Right atrium auricular region (tissue), 2 donors: Measurements from ENCODE around the gene NUP210L. TPM values are rescaled to one million over a fixed set of nuclear protein-coding genes. Genes with fewer than 3 reads are reported as not detected.
"Not testable (repeated sequence)": the region's sequence is repeated elsewhere in the genome, so short reads cannot be mapped to it uniquely, and the experiment has no call there.

Source experiments
- DNase-seq: peaks from one replicate; pipeline ENCODE4 v3.0.0-alpha.2; 2019; ENCODE audit warnings: low spot score
- H3K27ac ChIP-seq, 2 donors: fragments of 200-600 bp; sonication (generic); 1 replicate in 1 of 2; 2 replicates in 1 of 2; pipeline ENCODE4 v1.5.1; 2016 to 2019
- H3K27me3 ChIP-seq, 2 donors: fragments of 200-600 bp; sonication (generic); one replicate each; pipeline versions ENCODE4 v1.5.1 to v1.6.0; 2017 to 2019
- H3K36me3 ChIP-seq: fragments of 200-600 bp; sonication (generic); one replicate; pipeline ENCODE4 v1.5.1; 2016
- H3K4me1 ChIP-seq, 2 donors: fragments of 200-600 bp; sonication (generic); one replicate each; pipeline versions ENCODE4 v1.5.1 to v1.6.0; 2017 to 2019
- H3K4me3 ChIP-seq, 2 donors: fragments of 200-600 bp; sonication (generic); 1 replicate in 1 of 2; 2 replicates in 1 of 2; pipeline ENCODE4 v1.5.1; 2017 to 2019; ENCODE audit warnings: mild to moderate bottlenecking in 1 of 2, moderate library complexity in 1 of 2
- H3K9me3 ChIP-seq, 2 donors: fragments of 200-600 bp; sonication (generic); one replicate each; pipeline ENCODE4 v1.5.1; 2019
- total RNA-seq, 2 donors: library from RNA; depleted of rRNA; stranded (reverse); fragments of >200 nt; gene quantifications; one replicate each; pipeline ENCODE4 v1.1.0, GENCODE V29; 2016
- TF ChIP-seq, protein P1 (sequence below), 2 donors: fragments of 200-600 bp; sonication (generic); IDR thresholded peaks; one replicate each; pipeline ENCODE4 v1.5.1; 2019; ENCODE audit warnings: antibody characterized with exemption in 2 of 2

Gene NUP210L
- total RNA-seq, 2 donors from 2014 or later = 0.28 TPM; not detected in 1

DNA sequence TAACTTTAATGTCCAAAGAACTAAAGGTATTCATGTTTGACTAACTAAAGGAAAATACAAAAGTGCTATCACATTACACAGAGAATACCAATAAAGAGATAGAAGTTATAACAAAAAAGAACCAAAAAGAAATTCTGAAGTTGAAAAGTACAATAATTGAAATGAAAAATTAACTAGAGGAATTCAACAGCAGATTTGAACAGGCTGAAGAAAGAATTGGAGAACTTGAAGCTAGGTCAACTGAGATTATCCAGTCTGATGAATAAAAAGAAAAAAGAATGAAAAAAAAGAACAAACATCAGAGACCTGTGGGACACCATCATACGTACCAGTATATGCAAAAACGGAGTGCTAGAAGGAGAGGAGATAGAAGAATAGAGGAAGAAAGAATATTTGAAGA, 78.5 kb downstream of the NUP210L start:
- H3K4me1 ChIP-seq = no peaks in the 10 kb centered on the region
- DNase-seq = no peak
- no peaks in the 10 kb centered on the region for H3K36me3 ChIP-seq
- peaks cover 0 to 10% of the 10 kb centered on the region in 2 donors for H3K9me3 ChIP-seq
- no peaks in the 10 kb centered on the region for H3K27me3 ChIP-seq
- TF ChIP-seq, protein P1, sequence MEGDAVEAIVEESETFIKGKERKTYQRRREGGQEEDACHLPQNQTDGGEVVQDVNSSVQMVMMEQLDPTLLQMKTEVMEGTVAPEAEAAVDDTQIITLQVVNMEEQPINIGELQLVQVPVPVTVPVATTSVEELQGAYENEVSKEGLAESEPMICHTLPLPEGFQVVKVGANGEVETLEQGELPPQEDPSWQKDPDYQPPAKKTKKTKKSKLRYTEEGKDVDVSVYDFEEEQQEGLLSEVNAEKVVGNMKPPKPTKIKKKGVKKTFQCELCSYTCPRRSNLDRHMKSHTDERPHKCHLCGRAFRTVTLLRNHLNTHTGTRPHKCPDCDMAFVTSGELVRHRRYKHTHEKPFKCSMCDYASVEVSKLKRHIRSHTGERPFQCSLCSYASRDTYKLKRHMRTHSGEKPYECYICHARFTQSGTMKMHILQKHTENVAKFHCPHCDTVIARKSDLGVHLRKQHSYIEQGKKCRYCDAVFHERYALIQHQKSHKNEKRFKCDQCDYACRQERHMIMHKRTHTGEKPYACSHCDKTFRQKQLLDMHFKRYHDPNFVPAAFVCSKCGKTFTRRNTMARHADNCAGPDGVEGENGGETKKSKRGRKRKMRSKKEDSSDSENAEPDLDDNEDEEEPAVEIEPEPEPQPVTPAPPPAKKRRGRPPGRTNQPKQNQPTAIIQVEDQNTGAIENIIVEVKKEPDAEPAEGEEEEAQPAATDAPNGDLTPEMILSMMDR (IDR thresholded peaks at IDR 0.05) = no peak
- no peak overlapping the region for H3K4me3 ChIP-seq
- no peak overlapping the region for H3K27ac ChIP-seq

DNA sequence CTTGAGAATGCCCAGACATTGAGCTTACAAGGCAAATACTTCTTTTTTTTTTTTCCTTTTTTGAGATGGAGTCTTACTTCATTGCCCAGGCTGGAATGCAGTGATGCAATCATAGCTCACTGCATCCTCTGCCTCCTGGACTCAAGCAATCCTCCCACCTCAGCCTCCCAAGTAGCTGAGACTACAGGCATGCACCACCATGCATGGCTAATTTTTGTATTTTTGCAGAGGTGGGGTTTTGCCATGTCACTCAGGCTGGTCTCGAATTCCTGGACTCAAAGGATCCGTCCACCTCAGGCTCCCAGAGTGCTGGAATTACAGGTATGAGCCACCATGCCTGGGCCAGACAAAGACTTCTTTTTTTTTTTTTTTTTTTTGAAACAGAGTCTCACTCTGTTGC, 79.1 kb downstream of the NUP210L start:
- H3K9me3 ChIP-seq = peaks cover 0 to 10% of the 10 kb centered on the region in 2 donors
- DNase-seq = no peak
- no peaks in the 10 kb centered on the region for H3K4me1 ChIP-seq
- no peaks in the 10 kb centered on the region for H3K27me3 ChIP-seq
- H3K27ac ChIP-seq = no peak overlapping the region
- no peaks in the 10 kb centered on the region for H3K36me3 ChIP-seq
- TF ChIP-seq, protein P1 (IDR thresholded peaks at IDR 0.05) = no peak
- no peak overlapping the region for H3K4me3 ChIP-seq

DNA sequence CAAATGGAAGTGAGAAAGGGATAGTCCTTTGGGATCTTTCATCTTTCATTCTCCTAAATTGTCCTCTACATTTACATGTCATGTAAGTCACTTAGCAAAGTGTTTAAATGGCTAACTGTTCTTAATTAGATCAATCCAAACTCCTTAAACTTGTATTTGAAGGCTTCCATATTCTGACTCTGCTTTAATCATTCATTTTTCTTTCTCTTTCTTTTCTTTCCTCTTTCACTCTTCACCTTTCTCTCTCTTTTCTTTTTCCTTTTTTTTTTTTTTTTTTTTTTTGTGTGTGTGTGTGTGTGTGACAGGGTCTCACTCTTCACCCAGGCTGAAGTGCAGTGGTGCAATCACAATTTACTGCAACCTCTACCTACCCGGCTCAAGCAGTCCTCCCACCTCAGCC, 92.6 kb downstream of the NUP210L start:
- no peaks in the 10 kb centered on the region for H3K36me3 ChIP-seq
- no peaks in the 10 kb centered on the region for H3K4me1 ChIP-seq
- H3K27me3 ChIP-seq = no peaks in the 10 kb centered on the region
- no peak for DNase-seq
- H3K9me3 ChIP-seq = no peaks in the 10 kb centered on the region
- H3K4me3 ChIP-seq = no peak overlapping the region
- H3K27ac ChIP-seq = no peak overlapping the region
- TF ChIP-seq, protein P1 (IDR thresholded peaks at IDR 0.05) = no peak

DNA sequence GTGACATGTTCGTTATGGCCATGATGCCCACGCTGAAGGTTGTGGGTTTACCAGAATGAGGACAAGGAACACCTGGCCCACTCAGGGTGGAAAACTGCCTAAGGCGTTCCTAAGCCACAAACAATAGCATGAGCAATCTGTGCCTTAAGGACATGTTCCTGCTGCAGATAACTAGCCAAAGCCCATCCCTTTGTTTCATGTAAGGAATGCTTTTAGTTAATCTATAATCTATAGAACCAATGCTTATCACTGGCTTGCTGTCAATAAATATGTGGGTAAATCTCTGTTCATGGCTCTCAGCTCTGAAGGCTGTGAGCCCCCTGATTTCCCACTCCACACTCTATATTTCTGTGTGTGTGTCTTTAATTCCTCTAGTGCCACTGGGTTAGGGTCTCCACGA, 107.4 kb downstream of the NUP210L start:
- H3K36me3 ChIP-seq, H3K4me1 ChIP-seq, H3K27ac ChIP-seq, H3K4me3 ChIP-seq, H3K27me3 ChIP-seq, H3K9me3 ChIP-seq, DNase-seq: not testable (repeated sequence)

DNA sequence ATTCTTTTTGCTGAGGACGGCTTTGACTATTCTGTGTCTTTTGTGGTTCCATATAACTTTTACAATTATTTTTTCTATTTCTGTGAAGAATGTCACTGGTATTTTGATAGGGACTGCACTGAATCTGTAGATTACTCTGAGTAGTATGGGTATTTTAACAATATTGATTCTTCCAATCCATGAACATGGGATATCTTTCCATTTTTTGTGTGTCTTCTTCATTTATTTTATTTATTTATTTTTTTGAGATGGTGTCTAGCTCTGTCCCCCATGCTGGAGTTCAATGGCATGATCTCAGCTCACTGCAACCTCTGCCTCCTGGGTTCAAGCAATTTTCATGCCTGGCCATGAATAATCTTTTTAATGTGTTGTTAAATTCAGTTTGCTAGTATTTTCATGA, 121.2 kb downstream of the NUP210L start:
- H3K27me3 ChIP-seq, H3K36me3 ChIP-seq, H3K4me1 ChIP-seq, H3K27ac ChIP-seq, H3K4me3 ChIP-seq, DNase-seq: not testable (repeated sequence)
- H3K9me3 ChIP-seq = peaks cover 0 to 16% of the 10 kb centered on the region in 2 donors

DNA sequence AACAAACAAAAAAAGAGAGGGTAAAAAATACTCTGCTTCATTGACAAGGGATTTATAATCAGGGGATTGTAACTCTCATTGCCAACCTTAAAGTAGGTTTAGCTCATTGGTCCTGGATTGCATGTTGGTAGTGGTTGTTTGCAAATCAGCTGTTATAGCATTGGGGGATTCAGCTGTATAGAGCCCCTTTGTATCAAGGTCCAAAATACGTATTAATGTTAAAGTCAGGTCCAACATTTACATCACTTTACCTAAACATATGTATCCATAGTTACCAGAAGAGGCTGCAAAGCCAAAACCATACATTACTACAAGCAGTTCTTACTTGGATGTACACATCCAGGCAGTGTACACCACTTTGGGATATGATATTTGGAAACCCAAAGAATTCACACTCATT, 134.9 kb downstream of the NUP210L start:
- TF ChIP-seq, protein P1 (IDR thresholded peaks at IDR 0.05) = no peak
- no peaks in the 10 kb centered on the region for H3K4me1 ChIP-seq

DNA sequence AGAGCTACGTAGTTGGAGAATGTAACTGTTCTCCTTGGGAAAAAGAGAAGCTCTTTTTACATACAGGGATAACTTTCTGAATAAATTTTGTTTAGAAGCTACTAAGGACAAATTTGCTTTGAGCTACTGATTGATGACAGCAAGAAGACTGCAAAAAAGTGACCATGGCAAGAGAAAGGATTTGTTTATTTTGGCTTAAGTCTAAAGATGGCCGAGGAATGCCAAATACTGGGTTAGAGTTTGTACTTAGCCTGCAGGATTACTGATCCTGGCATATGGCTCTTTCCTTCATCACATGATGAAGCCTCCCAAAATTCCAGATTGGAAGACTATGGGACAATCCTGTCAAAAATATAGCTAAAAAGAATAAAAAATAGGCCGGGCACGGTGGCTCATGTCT, 135.6 kb downstream of the NUP210L start:
- no peaks in the 10 kb centered on the region for H3K9me3 ChIP-seq

More for the DNA sequence above, 134.9 kb downstream of the NUP210L start:
- no peak overlapping the region for H3K4me3 ChIP-seq
- H3K27me3 ChIP-seq = no peaks in the 10 kb centered on the region
- no peak for DNase-seq
- H3K9me3 ChIP-seq = no peaks in the 10 kb centered on the region
- no peaks in the 10 kb centered on the region for H3K36me3 ChIP-seq
- H3K27ac ChIP-seq = no peak overlapping the region

More for the DNA sequence above, 135.6 kb downstream of the NUP210L start:
- TF ChIP-seq, protein P1 (IDR thresholded peaks at IDR 0.05) = no peak
- H3K36me3 ChIP-seq = no peaks in the 10 kb centered on the region
- H3K27ac ChIP-seq = no peak overlapping the region
- no peaks in the 10 kb centered on the region for H3K27me3 ChIP-seq
- DNase-seq = no peak
- no peaks in the 10 kb centered on the region for H3K4me1 ChIP-seq
- no peak overlapping the region for H3K4me3 ChIP-seq
